NCI-H446 (cell line): ENCODE data around the gene THUMPD3.

Experiments
- DNase-seq, 2 experiments: peaks; one replicate each; lab custom pipeline; 2025; lab: John Stamatoyannopoulos, UW

The THUMPD3 gene, protein sequence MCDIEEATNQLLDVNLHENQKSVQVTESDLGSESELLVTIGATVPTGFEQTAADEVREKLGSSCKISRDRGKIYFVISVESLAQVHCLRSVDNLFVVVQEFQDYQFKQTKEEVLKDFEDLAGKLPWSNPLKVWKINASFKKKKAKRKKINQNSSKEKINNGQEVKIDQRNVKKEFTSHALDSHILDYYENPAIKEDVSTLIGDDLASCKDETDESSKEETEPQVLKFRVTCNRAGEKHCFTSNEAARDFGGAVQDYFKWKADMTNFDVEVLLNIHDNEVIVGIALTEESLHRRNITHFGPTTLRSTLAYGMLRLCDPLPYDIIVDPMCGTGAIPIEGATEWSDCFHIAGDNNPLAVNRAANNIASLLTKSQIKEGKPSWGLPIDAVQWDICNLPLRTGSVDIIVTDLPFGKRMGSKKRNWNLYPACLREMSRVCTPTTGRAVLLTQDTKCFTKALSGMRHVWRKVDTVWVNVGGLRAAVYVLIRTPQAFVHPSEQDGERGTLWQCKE

DNA sequence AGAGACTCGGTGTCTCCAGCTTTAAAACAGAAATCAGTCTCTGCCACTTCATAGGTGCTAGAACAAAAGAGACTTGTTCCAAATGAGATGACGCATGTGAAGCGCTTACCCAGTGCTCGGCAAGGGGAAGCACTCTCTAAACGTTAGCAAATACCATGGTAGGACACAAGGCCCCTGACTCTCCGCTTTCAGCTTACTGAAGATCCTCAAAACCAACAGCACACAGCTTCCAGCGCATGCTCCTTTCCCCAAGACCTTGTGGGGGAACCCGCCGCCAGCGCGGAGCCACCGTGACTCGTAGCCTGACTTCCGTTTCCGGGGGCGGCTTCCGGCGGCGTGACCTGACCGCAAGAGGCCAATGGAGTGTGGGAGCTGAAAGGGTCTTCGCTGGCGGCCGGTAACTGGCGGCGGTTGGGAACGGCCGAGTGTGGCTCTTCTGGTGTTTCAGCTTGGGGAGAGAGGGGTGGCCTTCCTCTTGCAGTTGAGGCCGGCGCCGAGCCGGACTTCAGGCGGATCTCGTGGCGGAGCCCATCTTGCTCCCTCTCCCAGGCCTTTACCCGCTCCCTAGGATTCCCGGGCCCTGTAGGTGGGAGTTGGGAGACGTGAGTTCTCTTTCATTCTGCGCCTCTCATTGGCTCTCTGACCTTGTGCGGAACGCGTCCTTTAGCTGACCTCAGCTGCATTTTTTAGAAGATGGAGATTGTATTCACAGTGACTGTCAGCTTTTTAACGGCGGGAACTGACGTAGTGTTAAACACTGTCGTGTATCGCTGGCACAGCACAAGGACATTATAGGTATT, at the start of gene THUMPD3:
Gene THUMPD3, plus strand, starts transcription at position 324 of the 800 bp plus-strand sequence. CDS start 2,015 bp downstream, outside the sequence.
- DNase-seq: peak; percentile 44 to 84

DNA sequence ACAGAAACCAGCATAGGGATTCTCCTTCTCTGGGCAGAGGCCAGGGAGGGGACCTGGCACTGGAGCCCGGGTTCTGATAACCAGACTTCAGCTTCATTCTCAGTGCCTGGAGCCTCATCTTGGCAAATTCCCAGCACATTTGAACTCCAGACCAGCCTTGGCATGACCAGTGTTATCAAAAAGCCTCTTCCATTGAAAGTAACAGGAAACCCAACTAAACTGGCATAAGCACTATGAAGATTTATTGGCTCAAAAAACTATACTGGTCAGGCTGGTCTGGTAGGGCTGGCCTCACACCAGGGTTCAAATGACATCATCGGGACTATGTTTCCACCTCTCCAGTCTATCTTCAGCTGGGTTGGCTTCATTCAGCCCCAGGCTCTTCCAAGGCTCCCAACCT, 48.1 kb upstream of the THUMPD3 start:
- no peak for DNase-seq

DNA sequence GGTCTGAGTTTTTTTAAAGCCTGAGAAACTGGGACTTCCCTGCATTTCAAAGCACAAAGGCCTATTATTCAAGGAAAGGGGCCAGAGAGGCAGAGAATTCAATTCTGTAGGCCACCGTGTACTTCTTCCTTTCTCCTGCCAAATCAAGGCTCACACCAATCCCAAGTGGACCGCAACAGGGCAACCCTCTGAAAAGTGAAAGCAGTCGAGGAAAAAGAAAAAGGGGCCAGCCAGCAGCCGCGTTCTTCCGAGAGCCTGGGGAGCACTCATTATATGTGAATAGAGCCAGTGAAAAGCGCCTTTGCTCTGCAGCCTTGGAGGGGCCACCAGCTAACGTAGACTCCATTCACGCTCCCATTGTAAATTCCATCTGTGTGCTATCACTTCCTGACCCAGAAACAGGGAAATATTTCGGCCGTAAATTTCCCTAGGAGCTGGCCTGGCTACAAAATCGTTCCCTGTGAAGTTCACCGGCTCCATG, 45.9 kb upstream of the THUMPD3 start:
- no peak for DNase-seq

DNA sequence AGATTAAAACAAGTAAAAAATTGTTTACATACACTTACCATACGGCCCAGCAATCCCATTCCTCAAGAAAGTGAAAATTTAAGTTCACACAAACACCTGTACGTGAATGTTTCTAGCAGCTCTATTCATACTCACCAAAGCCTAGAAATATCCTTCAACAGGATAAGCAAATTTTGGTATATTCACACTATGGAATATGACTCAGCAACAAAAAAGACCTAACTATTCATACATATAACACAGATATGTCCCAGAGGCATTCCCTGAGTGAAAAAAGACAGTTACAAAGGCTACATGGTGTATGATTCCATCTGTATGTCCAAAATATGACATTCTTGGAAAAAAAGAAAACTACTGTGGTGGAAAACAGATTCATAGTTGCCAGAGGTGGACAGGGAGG, 40.1 kb upstream of the THUMPD3 start:
- no peak for DNase-seq

DNA sequence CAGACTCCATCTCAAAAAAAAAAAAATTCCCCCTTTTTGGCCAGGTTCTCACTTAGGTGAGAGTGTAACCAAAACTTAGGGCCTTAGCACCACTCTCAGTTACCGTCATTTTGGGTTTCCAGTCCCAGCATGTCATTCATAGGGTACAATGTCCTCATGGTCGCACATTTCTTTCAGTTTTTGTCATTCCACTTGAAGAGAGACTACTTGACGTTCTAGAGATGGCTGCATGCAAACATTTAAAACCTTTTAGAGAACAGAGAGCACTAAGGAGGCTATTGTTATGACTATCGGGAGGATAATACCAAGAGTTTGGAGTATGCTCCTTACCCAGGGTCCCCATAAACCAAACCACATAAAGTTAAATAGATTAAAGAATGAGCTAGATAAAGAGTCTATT, 37.9 kb upstream of the THUMPD3 start:
- DNase-seq: no peak

DNA sequence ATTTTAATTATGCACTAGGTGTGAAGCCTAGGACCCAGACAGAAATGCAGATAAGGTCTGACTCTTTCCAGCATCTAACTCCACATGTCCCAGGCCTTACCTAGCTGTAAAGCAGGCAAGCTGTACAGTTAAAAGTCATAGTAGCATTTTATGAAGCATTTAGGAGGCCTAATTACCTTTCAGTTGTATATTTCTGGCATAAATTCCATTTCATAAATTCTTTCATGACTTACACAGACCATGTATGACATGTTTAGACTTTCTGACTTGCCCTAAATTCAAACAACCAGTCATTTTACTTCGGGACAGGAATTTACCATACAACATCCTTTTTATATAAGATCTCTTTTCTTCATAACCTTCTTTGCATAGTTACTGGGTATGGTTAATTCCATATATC, 35.3 kb upstream of the THUMPD3 start:
- DNase-seq: no peak

DNA sequence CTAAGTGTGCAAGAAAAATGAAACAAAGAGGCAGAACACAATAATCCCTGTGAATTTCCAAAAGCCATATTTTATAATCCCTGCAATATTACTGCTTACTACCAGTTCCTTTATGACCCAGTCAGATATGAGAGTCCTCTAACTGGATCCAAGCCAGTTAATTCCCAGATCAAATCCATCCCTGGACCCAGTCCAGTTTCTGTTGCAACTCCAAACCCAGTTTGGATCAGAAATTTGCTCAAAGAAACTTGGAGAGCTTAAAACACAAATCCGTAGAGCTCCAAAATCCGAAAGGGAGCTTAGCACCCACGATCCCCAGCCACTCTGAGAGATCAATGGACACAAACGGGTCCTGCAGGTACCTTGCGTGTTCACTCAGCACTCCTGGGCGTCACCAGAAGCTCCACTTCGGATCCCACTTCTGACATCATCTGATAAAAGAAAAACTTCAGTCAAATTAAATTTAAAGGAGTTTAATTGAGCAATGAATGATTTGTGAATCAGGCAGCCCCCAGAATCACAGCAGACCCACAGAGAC, 32.6 kb upstream of the THUMPD3 start:
- DNase-seq: no peak

DNA sequence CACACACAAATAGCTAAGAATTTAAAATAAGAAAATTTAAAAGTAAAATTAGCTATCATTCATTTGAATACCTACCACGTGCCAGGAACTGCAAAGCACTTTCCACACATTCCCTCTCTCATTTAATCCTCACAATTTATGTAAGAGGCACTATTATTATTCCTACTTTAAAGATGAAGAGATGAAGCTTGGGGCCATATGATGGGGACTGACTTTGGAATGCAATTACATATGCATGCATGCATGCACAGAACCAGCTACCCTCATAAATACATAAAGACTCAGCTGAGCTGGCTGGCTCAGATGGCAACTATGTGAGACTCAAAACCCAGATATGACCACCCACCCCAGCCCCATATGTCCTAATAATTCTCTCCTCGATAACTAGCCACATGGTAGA, 31.7 kb upstream of the THUMPD3 start:
- DNase-seq: no peak

DNA sequence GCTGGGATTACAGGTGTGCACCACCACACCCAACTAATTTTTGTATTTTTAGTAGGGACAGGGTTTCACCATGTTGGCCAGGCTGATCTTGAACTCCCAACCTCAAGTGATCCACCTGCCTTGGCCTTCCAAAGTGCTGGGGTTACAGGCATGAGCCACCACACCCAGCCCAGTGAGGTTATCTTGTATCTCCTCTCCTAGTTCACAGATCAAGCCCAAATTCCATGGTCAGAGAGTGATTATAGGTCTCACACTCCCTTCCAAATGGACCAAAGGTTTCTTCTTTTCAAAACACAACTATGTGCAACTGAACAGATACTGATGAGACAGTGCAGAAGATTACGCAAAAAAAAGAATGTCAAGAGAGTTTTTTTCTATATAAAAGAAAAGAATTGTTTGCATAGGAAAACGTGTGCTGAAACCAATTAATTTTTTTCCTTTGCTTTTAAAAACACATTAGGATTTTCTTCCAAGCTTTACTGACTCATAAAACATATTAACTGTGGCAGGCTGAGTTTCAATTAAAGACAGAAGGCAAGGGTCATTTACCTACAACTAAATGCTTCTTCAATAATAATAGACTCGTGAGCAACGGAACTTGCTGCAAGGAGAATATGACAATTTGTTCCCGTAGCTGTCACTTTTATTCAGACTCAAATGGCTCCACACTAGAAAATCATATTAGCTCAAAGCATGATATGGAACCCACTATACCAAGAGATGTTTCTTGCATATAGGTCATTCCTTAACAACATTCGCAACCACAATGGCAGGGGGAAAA, 30.4 kb upstream of the THUMPD3 start:
- DNase-seq: no peak

DNA sequence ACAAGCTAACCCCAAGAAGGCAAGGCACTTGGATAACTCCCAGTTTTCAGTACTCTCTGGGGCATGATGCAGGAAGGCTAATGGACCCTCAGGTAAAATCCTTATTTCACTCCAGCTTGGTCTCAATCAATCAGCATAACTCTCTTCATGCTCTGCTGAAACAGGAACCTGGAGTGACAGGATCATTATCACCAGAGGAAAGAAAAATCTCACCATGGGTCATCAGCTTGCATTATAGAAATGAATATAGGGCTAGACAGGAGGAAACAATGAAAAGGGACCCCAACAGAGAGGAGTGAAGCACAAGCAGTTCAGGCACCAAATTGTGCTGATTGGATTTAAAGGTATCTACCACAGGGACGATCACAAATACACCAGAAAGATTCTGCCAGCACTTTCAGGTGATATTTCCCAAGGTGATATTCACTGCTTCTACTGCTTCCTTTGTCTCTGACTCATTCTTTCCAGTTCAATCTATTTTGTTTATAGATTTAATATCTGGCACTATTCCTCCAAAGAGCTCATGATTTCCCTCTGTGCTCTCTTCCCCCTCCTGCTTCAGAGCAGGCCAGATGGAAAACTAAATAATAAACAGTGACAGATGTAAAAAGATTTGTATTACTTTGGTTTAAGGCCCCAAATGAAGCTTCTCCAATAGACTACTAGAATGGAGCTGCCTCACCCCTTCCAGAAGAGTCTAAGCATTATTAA, 22.9 kb upstream of the THUMPD3 start:
- DNase-seq: no peak

DNA sequence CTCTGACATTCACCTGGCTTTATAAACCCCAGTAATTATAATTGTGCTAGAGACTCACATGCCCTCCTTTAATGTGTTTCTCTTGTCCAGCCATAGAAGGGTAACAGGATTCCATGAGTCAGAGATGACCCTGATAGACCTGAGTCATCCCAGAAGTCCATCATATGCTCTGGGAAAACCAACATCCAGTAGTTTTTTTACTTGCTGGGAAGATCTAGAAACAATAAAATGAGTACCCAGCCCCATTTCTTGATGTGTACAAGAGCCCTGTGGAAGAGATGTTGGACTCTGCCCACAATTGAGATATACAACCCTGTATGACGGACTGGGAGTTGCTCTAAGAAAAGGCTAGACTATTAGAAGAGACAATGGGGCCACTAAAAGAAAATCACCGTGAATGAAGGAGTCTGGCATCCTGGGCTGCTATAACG, 22.4 kb upstream of the THUMPD3 start:
- no peak for DNase-seq

DNA sequence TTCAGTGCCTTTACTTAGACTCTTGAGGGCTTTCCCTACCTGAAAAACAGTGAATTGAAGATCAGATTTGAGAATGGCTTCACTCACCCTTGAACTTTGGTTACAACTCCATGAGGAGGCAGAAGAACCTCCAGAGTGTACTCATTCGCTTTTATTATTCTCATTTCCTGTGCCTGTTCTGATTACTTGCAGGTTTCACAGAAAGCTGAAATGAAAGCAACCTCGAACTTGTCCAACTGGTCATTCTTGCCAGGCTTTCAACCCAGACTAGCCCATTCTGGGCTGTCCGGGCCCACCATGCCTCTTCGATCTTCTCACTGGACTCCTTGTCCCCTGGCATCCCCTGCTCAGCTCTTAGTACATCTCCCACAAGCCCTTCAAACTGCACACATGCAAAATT, 20.2 kb upstream of the THUMPD3 start:
- DNase-seq: no peak

DNA sequence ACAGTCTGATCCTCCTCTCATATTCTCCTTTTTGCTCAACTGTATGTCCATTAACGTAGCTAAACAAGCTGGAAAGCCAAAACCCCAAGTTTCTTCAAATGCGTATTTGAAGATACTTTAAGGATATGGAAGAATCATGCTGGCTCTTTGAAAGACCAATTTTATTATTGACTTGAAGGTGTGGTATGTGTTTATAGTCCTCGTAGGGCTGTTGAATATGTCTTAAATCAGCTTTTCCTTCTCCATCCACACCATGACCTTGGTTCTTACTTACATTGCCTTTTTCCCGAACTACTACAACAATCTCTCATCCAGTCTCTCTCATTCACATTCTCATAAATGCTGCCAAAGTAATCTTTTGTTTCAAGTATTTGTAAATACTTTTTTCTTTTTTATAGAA, 19.7 kb upstream of the THUMPD3 start:
- DNase-seq: no peak

DNA sequence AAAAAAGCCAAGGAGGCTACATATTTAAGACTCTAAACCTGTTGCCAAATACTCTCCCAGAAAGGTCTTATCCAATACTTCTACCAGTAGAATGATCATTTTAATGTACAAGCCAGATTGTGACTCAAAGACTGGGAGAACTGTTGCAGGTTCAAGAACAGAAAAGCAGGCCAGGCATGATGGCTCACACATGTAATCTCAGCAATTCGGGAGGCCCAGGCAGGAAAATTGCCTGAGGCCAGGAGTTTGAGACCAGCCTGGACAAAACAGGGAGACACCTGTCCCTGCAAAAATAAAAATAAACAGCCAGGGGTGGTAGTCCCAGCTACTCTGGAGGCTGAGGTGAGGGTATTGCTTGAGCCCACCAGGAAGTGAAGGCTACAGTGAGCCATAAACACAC, 17.8 kb upstream of the THUMPD3 start:
- no peak for DNase-seq

DNA sequence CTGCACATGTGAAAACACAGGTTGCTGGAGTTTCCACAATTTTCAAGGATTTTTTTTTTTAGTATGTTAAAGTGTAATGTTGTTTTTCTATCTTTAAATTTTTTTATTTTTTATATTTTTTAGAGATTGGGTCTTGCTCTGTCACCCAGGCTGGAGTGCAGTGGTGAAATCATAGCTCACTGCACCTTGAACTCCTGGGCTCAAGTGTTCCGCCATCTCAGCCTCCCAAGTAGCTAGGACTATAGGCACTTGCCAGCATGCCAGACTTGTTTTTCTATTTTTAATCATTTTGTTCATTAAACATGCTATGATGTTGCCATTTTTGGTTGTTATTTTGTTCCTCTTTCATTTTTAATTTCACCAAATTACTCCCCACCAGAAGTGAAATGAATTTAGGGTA, 16.7 kb upstream of the THUMPD3 start:
- DNase-seq: no peak

DNA sequence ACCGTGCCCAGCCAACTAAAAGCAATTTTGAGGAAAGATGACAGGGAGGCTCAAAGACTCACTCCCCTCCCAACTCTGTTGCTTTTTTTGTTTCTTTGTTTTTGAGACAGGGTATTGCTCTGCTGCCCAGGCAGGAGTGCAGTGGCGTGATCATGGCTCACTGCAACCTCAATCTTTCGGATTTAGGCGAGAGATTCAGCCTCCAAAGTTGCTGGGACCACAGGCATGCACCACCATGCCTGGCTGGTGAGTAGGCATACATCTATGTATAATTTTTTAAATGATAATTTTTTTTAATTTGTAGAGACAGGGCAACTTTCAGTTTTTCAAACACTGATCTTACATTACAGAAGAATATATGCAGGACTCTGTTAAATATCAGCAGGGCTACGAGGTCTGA, 15.8 kb upstream of the THUMPD3 start:
- DNase-seq: no peak

DNA sequence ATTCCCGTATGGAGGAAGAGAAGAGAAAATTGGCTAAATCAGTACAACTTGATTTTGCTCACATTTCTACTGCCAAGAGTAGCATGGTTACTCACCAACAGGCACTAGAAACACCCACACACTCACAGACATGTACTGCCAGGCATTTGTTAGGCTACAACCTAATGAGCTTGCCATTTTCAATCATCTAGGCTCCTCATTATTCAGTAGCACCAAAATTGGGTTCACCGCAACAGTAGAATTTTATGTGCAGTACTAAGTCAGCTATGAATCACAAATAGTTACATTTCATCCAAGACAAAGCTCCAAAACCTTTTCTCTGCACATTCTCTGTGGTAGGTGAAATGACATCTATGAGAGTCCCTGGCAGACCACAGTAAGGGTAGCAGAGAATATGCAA, 15.0 kb upstream of the THUMPD3 start:
- no peak for DNase-seq

DNA sequence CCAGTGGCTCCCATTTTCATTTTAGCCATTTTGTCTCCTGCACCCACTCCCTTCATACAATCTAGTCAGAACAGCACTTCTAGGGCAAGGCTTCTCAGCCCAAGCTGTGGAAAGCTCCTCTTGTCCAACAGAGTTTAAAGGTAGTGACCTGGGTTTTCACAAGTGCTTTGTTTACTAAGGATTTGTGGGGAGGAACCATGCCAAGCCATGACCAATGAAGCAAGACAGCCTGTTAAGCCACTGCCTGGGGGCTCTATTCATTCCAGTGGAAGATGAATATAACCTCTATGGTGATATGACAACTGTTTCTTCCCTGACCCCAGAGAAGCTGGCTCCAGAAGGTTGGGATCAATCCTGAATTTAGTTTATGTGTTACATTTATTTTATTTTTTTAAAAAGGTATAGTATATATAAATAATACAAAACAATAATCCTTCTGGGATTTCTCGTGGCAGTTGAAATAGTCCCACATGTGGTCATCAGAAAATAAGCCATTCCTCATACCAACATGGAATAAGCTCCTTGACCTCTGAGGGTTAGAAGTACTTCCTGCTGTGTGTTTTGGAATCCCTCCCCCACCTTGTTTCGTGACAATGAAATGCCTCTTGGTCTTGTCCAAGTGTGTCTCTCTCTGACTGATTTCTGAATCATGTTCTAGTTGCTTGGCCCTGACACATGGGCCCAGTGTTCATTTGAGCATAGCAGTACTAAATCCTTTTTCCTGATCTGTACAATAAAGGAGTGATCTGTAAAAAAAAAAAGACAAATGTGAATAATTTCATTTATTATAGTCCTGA, 13.3 kb upstream of the THUMPD3 start:
- no peak for DNase-seq

DNA sequence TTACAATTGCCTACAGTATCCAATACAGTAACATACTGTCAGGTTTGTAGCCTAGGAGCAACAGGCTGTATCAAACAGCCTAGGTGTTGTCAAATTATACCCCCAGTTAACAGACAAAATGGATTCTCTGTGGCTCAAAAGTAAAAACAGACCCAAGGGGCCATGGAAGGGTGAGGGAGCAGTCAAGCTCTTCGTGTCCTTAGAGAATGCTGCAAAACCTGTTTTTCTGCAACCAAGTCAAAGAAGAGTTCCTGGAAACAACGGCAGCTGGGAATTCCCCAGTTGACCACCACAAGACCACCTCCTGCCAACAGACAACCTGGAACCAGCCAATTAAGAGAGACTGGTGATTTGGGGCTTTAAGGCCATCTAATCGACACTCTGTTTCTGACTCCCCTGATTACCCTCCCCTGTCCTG, 11.1 kb upstream of the THUMPD3 start:
- DNase-seq: no peak
